HL-60 (cell line): ENCODE measurements around the gene POU5F1.

ENCODE experiments used
- GABPA ChIP-seq: IDR thresholded peaks from 2 replicates; pipeline ENCODE4 v1.6.1; 2012; ENCODE audit warnings: low read depth
- POLR2AphosphoS5 ChIP-seq: IDR thresholded peaks from 2 replicates; pipeline ENCODE4 v1.6.1; 2012; ENCODE audit warnings: low read depth
- TF ChIP-seq, protein P1 (sequence below): IDR thresholded peaks from one replicate; pipeline ENCODE4 v1.5.1; 2011; ENCODE audit warnings: low read length, control low read depth, inconsistent platforms; ENCODE audit not compliant: insufficient read depth

DNA sequence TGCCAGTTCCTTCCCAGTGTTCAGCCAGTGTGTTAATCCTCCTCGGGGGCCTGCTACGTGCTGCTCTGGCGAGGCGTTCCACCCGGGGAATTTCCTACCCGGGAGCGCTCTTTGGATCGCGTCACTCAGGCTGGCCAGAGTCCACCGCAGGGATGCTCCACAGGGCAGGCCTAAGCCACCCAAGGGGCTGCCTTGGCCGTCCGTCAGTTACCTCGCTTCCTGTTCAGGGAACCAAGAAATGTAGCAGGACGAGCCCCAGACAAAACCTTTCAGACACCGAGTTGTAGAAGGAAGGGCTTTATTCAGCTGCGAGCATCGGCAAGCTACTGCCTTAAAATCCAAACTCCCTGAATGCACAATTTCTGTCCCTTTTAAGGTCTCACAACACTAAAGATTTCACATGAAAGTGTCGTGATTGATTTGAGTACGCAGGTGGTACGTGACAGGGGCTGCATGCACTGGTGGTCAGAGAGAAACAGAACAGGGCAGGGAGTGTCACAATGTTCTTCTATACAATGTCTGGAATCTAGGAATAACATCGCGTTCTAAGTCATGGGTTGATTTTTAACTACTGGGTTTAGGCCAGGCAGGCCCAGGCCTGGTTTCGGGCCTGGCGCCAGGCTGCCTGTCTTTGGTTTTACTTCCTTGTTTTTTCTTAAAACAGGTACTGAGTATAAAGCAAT is 15.7 kb upstream of the POU5F1 start:
- TF ChIP-seq, protein P1, sequence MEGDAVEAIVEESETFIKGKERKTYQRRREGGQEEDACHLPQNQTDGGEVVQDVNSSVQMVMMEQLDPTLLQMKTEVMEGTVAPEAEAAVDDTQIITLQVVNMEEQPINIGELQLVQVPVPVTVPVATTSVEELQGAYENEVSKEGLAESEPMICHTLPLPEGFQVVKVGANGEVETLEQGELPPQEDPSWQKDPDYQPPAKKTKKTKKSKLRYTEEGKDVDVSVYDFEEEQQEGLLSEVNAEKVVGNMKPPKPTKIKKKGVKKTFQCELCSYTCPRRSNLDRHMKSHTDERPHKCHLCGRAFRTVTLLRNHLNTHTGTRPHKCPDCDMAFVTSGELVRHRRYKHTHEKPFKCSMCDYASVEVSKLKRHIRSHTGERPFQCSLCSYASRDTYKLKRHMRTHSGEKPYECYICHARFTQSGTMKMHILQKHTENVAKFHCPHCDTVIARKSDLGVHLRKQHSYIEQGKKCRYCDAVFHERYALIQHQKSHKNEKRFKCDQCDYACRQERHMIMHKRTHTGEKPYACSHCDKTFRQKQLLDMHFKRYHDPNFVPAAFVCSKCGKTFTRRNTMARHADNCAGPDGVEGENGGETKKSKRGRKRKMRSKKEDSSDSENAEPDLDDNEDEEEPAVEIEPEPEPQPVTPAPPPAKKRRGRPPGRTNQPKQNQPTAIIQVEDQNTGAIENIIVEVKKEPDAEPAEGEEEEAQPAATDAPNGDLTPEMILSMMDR, result no peak
- no peak for TF ChIP-seq POLR2AphosphoS5
- no peak for TF ChIP-seq GABPA
